SKM-1 (cell line): ENCODE measurements around the gene AGFG2.

Source experiments
- DNase-seq: peaks from one replicate; lab custom pipeline; 2025; ENCODE audit not compliant: unreplicated experiment; lab: John Stamatoyannopoulos, UW

Gene AGFG2

GRCh38 chr7:100584054-100584682 is 45.2 kb downstream of the AGFG2 start:
- DNase-seq, result peak; percentile 94

- no peak for DNase-seq
These were observed 45.9 kb downstream of the AGFG2 start for GRCh38 chr7:100584683-100585510.

DNA sequence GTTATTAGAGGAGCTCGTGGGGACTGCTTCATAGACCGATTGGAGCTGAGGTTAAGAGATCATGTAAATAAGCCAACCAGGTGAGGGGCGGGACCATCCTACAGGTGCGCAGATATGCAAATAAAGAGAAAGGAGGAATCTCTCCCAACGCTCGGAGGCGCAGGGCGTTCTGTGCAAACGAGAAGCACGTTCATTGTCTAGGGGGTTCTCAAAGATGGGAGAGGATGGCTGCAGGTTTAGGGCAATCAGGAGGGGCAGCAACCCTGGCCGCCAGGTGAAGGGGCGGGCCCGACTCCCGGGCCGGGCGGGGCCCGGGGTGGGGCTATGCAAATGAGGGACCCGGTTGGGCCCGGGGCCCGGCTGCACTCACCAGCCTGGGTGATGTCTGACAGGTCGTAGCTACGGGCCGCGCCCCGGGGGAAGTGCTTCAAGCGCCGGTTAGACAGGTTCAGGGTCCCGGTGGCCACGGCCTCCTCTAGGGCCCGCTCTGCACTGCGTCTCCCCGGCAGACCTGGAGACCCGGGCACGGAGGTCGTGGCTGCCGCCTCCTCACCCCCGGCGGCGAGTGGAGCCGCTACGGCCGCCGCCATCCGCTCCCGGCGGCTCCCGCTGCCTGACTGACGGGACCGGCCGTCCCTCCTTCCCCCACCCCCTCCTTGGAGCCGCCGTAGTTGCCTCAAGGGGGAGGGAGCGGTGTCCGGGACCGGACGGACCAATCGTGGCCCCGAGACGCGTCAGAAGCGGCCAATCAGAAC is 46.7 kb downstream of the AGFG2 start, which contains the start of gene LRCH4:
TSS of gene LRCH4 (minus strand) at position 619 of the 755 bp plus-strand sequence. CDS start at position 590, 29 bp downstream.
- no peak for DNase-seq

DNA sequence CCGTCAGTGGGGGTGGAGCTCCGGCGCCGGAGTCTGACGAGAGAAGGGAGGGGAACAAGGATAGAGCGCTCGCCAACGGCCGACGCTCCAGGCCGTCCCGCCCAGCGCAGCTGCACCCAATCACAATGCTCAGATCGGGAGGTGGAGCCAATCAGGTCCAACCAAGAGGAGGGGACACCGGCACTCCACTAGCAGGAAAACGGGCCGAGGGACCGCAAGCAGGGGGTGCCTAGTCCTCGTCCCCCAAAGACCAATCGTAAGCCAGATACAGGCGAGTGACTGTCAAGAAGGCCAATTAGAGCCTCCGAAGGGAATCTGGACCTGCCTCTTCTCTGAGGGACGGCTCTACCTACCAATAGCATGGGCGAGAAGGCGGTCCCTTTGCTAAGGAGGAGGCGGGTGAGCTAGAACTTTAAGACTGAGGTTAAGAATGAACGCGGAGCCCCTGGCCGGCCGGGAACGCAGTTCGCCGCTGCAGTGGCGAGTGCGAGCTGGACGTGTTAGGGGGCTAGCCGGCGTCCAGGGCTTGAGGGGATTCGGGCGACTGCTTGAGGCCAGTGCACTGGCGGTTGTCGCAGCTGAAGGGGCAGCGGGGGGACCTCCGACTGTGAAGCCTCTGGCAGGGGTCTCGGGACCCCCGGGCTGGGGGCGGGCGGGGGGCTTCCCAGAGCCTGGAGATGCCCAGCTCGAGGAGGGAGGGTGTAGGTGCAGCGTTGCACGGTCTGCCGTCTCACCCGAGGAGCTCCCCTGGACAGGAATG is 47.4 kb downstream of the AGFG2 start, which contains the start of gene FBXO24:
TSS of gene FBXO24 (plus strand) at position 63 of the 760 bp plus-strand sequence. CDS start at position 361, 298 bp downstream.
- peak; percentile 97 for DNase-seq

- DNase-seq, result no peak
These were observed 49.4 kb downstream of the AGFG2 start for GRCh38 chr7:100588438-100588837.

- DNase-seq, result no peak
These were observed 50.4 kb downstream of the AGFG2 start for GRCh38 chr7:100589341-100589947.

- DNase-seq, result no peak
These were observed 51.2 kb downstream of the AGFG2 start for GRCh38 chr7:100590077-100590737.

DNA sequence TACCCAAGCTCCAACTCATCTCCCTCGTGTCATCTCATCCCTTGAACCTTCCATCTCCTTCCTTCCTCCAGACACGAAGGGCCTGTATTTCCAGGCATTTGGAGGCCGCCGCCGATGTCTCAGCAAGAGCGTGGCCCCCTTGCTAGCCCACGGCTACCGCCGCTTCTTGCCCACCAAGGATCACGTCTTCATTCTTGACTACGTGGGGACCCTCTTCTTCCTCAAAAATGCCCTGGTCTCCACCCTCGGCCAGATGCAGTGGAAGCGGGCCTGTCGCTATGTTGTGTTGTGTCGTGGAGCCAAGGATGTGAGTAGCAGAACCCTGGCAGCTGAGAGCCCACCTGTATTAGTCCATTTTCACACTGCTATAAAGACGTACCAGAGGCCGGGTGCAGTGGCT is 52.6 kb downstream of the AGFG2 start:
- no peak for DNase-seq

DNA sequence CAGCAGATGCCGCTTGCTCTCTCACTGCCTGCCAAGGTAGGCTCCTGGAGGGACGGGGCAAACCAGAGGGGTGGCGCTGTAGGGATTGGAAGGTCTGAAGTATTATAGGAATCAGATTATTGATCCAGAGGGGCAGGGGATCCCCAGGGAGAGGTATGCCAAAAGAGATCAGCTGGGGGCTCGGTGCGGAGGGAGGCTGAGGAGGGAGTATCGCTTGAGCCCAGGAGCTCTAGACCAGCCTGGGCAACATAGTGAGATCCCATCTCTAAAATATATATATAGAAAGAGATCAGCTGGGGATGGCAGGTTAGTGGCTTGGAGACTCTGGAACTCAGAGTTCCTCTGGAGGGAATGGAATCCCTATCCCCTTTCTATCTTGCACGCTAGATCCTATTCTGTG is 56.2 kb downstream of the AGFG2 start:
- DNase-seq, result no peak

DNA sequence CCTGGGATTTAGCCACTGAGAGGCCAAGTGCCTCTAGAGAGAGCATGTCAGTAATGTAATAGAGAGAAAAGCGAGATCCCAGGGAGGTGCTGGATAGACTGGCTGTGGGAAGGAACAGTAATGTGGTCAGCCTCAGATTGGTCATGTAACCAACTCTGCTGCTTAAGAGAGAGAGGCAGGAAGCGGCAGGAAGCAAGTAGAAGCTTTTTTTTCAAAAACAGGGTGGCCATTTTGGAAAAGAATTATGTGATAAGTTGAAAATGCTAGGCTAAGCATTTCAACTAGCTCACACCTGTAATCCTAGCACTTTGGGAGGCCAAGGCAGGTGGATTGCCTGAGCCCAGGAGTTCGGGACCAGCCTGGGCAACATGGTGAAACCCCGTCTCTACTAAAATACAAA is 59.4 kb downstream of the AGFG2 start:
- DNase-seq, result no peak

- no peak for DNase-seq
These were observed 61.1 kb downstream of the AGFG2 start for GRCh38 chr7:100599911-100600729.

- DNase-seq, result no peak
These were observed 61.7 kb downstream of the AGFG2 start for GRCh38 chr7:100600730-100601038.

DNA sequence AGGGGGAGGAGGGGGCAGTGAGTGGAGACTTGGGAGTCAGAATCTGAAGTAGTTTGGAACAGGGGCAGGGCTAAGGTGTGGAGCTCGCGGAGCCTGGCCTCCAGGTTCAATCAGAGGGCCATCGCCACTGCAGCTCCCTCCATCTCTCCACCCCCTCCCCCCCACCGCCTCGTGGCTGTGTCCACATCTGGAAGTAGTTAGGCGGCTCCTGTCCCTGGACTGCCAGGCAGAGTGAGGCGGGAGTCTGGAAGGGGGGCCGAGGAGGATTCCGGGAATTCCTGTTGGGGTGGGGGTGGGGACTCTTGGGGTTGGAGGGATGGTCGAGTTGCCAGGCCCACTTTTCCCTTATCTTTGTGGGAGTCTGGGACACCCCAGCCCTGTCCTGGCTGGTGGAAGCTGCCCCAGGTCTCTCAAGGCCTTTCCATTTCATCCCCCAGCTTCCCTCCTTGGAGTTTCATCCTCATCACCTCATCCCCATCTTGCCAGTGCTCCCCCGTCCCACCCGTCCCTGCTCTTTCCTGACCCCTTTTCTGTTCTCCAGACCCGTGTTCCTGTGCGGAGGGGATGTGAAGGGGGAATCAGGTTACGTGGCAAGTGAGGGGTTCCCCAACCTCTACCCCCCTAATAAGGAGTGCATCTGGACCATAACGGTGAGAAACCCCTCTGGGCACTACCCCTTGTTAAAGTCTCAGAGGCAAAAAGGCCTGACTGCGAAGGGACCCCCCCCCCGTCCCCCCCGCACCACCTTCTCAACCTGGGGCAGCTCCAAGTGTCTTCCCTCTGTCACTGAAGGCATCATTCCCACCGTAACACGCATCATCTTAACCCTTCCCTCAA is 64.1 kb downstream of the AGFG2 start:
- DNase-seq, result no peak

DNA sequence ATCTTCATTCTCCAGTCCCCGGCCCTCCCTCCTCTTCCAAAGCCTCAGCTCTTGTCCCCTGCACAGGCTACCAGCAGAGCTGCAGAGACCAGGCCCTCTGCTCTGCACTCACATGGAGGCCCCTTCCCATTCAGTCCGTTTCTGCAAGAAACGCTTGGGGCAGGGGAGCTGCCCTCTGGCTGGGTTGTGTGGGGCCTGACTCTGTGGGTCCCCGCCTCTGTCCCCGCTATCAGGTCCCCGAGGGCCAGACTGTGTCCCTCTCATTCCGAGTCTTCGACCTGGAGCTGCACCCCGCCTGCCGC is 64.7 kb downstream of the AGFG2 start:
- DNase-seq, result no peak

DNA sequence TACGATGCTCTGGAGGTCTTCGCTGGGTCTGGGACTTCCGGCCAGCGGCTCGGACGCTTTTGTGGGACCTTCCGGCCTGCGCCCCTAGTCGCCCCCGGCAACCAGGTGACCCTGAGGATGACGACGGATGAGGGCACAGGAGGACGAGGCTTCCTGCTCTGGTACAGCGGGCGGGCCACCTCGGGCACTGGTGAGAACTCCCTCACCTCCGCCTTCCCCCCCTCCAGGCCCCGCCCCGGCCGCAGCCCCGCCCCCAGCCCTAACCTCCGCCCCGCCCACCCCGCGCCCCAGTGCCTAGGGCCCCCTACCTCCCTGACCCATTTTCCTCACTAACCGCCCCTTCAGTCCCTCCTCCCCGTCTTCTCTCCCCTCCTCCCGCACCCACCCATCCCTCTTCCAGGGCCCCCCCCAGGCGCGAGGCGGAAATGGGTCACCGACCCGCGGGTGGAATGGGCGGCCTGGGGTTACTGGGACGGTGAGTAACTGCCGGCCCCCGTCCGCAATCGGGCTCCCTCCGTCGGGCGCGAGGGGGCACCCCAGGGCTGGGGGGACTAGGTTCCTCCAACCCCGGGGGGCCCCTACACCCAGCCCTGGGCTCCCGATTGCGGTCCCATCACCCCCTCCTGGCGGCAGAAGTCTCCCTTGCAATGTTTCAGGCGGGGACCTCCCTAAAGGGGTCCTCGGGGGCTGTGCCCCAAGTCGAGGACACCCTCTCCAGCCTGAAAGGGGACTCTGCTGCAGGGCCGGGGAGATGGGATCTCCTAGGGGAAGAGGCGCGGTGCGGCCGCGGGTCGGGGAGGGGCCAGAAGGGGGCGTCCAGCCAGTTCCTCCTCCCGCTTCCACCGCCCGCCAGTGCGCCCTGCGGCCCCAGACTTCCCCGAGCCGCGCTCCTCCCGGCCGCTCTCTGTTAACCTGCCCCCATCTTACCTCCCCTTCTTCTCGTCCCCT is 65.3 kb downstream of the AGFG2 start:
- DNase-seq, result peak; percentile 73

GRCh38 chr7:100604976-100605911 is 66.2 kb downstream of the AGFG2 start:
- no peak for DNase-seq
